HepG2 (cell line): ENCODE data around the gene HAX1. TPM values are rescaled to one million over a fixed set of nuclear protein-coding genes. Genes with fewer than 3 reads are reported as not detected.

Experiments used
- CREB1 ChIP-seq, 2 experiments: fragments of 450-650 bp in 1 of 2; IDR thresholded peaks; 2 replicates each; pipeline ENCODE4 v1.6.1; 2016 to 2017; ENCODE audit warnings: control low read depth in 1 of 2, mild to moderate bottlenecking in 1 of 2, missing compliant biosample characterization in 1 of 2, missing genetic modification characterization in 1 of 2
- CTCF ChIP-seq: sonication (generic); formaldehyde crosslinking; IDR thresholded peaks from 2 replicates; pipeline ENCODE4 v1.5.0; 2020; ENCODE audit warnings: mild to moderate bottlenecking, missing genetic modification reagents, moderate library complexity
- DMAP1 ChIP-seq: IDR thresholded peaks from 2 replicates; pipeline ENCODE4 v1.6.1; 2016
- ETV5 ChIP-seq: IDR thresholded peaks from 2 replicates; pipeline ENCODE4 v1.6.1; 2018; ENCODE audit warnings: missing biosample characterization, missing genetic modification reagents, inconsistent platforms, borderline replicate concordance
- GMEB1 ChIP-seq: sonication (generic); formaldehyde crosslinking; IDR thresholded peaks from 2 replicates; pipeline ENCODE4 v1.5.1; 2020; ENCODE audit warnings: missing genetic modification reagents, mild to moderate bottlenecking, borderline replicate concordance
- KDM5B ChIP-seq: sonication (generic); formaldehyde crosslinking; IDR thresholded peaks from 2 replicates; pipeline ENCODE4 v1.4.0; 2020; ENCODE audit warnings: missing genetic modification reagents, mild to moderate bottlenecking, borderline replicate concordance
- MBNL3 ChIP-seq: fragments of 250-450 bp; sonication (Bioruptor Pico); conservative IDR thresholded peaks from 2 replicates; pipeline ENCODE4 v1.8.0; 2022; ENCODE audit warnings: mild to moderate bottlenecking, inconsistent platforms
- NFIC ChIP-seq: IDR thresholded peaks from 2 replicates; pipeline ENCODE4 v1.6.1; 2012; ENCODE audit warnings: mild to moderate bottlenecking, low read length, inconsistent platforms
- NFYB ChIP-seq: sonication (generic); formaldehyde crosslinking; IDR thresholded peaks from 2 replicates; pipeline ENCODE4 v1.4.0; 2020; ENCODE audit warnings: missing genetic modification reagents
- POGZ ChIP-seq: sonication (generic); formaldehyde crosslinking; IDR thresholded peaks from 2 replicates; pipeline ENCODE4 v1.4.0; 2020; ENCODE audit warnings: mild to moderate bottlenecking, missing genetic modification reagents
- POLR2AphosphoS5 ChIP-seq: IDR thresholded peaks from 2 replicates; pipeline ENCODE4 v1.6.1; 2012; ENCODE audit warnings: low read depth, low read length
- RXRB ChIP-seq: IDR thresholded peaks from 2 replicates; pipeline ENCODE4 v1.6.1; 2016; ENCODE audit warnings: borderline replicate concordance, missing genetic modification reagents, missing compliant biosample characterization
- SRSF1 ChIP-seq: fragments of 200-400 bp; formaldehyde crosslinking; optimal IDR thresholded peaks from 2 replicates; pipeline ENCODE3; 2017; ENCODE audit warnings: mild to moderate bottlenecking, low read depth, low read length, moderate library complexity
- THAP9 ChIP-seq: sonication (generic); formaldehyde crosslinking; IDR thresholded peaks from 2 replicates; pipeline ENCODE4; 2020; ENCODE audit warnings: missing genetic modification reagents, mild to moderate bottlenecking, borderline replicate concordance
- TOPORS ChIP-seq: sonication (generic); formaldehyde crosslinking; IDR thresholded peaks from 2 replicates; pipeline ENCODE4 v1.8.0; 2023; ENCODE audit warnings: mild to moderate bottlenecking, missing genetic modification reagents
- ZFP36L1 ChIP-seq: sonication (generic); formaldehyde crosslinking; IDR thresholded peaks from 2 replicates; pipeline ENCODE4 v1.8.0; 2022; ENCODE audit warnings: mild to moderate bottlenecking, missing genetic modification reagents, moderate library complexity
- ZMAT5 ChIP-seq: sonication (generic); formaldehyde crosslinking; IDR thresholded peaks from 2 replicates; pipeline ENCODE4 v1.5.0; 2020; ENCODE audit warnings: mild to moderate bottlenecking, low read depth, missing genetic modification reagents, borderline replicate concordance
- ZNF614 ChIP-seq: IDR thresholded peaks from 2 replicates; pipeline ENCODE4 v1.6.1; 2018; ENCODE audit warnings: missing biosample characterization, missing genetic modification reagents, inconsistent platforms, borderline replicate concordance
- ZNF710 ChIP-seq: sonication (generic); formaldehyde crosslinking; IDR thresholded peaks from 2 replicates; pipeline ENCODE4 v1.5.0; 2020; ENCODE audit warnings: mild to moderate bottlenecking, missing genetic modification reagents, borderline replicate concordance
- ZNF772 ChIP-seq: sonication (generic); formaldehyde crosslinking; IDR thresholded peaks from 2 replicates; pipeline ENCODE4 v1.5.0; 2020; ENCODE audit warnings: mild to moderate bottlenecking, missing genetic modification reagents
- polyA plus RNA-seq, 8 experiments: library from polyadenylated mRNA; depleted of rRNA in 3 of 8; stranded (reverse) in 7 of 8; unstranded in 1 of 8; fragments of >200 nt; fragmentation: Illumina TruSeq in 4 of 8; extraction: Trizol in 4 of 8; gene quantifications; 2 replicates each; pipeline versions ENCODE4 v1.2.1 to v1.2.3, GENCODE V29; 2011 to 2016; ENCODE audit warnings: low read depth in 4 of 8, missing spikeins in 1 of 8, mixed read lengths in 1 of 8; ENCODE audit not compliant: insufficient read depth in 1 of 8
- total RNA-seq, 5 experiments: library from RNA; depleted of rRNA; stranded (reverse); fragments of >200 nt; fragmentation: Illumina TruSeq; extraction: Trizol; gene quantifications; 2 replicates each; pipeline ENCODE4 v1.2.3, GENCODE V29; 2016; ENCODE audit warnings: low read depth in 1 of 5

The HAX1 gene
- total and polyA plus RNA-seq, 2 of the 13 experiments (the other 11 are each of a cell fraction or from before 2014, with no cell fraction given) = 89.2 to 128 TPM

- TF ChIP-seq GMEB1 (CRISPR knock-in tag) = peak; percentile 96
- peak; percentile 57; the same call in 1 of the 2 replicates for TF ChIP-seq RXRB (CRISPR knock-in tag)
- TF ChIP-seq POGZ = peak; percentile 86
- TF ChIP-seq SRSF1 = peak; percentile 31
- peak; percentile 94 for TF ChIP-seq CTCF (CRISPR knock-in tag)
- peak; percentile 72 for TF ChIP-seq DMAP1 (CRISPR knock-in tag)
- 0 out of 2 replicates have a peak, but pooled peaks have one; percentile 43 for TF ChIP-seq NFYB (CRISPR knock-in tag)
- TF ChIP-seq POLR2AphosphoS5 = peak; percentile 78
- peak; percentile 82 for TF ChIP-seq CREB1 (IDR thresholded peaks at IDR 0.05)
- peak; percentile 86 for TF ChIP-seq CREB1 (CRISPR knock-in tag; IDR thresholded peaks at IDR 0.05)
- TF ChIP-seq NFIC = 0 out of 2 replicates have a peak, but pooled peaks have one; percentile 28
- TF ChIP-seq ZNF772 (CRISPR knock-in tag) = peak; percentile 75; the same call in 1 of the 2 replicates
- peak; percentile 91 for TF ChIP-seq TOPORS (CRISPR knock-in tag)
- TF ChIP-seq ETV5 (CRISPR knock-in tag) = peak; percentile 69; the same call in 1 of the 2 replicates
- peak; percentile 85; the same call in 1 of the 2 replicates for TF ChIP-seq KDM5B
- no peak for TF ChIP-seq ZFP36L1 (CRISPR knock-in tag)
- peak; percentile 47; the same call in 1 of the 2 replicates for TF ChIP-seq THAP9 (CRISPR knock-in tag)
- no peak for TF ChIP-seq MBNL3 (CRISPR knock-in tag)
- TF ChIP-seq ZNF614 (CRISPR knock-in tag) = peak; percentile 46; the same call in 1 of the 2 replicates
- 0 out of 2 replicates have a peak, but pooled peaks have one; percentile 56 for TF ChIP-seq ZNF710 (CRISPR knock-in tag)
- no peak for TF ChIP-seq ZMAT5 (CRISPR knock-in tag)
Observed at GRCh38 chr1:154272217-154272998, at the start of gene HAX1 (continued).
